GM23338 (cell line): ENCODE measurements around the gene SERINC5.

Experiments
- CTCF ChIP-seq, 2 experiments: fragments of 200-600 bp in 1 of 2; sonication (generic) in 1 of 2; conservative IDR thresholded peaks; 2 replicates each; pipeline versions ENCODE4 v1.5.1 to v1.6.1; 2016 to 2017; ENCODE audit warnings: antibody characterized with exemption in 2 of 2, low read depth in 2 of 2, mild to moderate bottlenecking in 2 of 2, moderate library complexity in 1 of 2
- EZH2phosphoT487 ChIP-seq: fragments of 200-600 bp; sonication (generic); IDR thresholded peaks from one replicate; pipeline ENCODE4 v1.8.1; 2018; ENCODE audit warnings: antibody characterized with exemption; ENCODE audit not compliant: unreplicated experiment

GRCh38 chr5:80125962-80126480 is 129.8 kb downstream of the SERINC5 start:
- TF ChIP-seq CTCF (conservative IDR thresholded peaks at IDR 0.05; ENCODE audit: low read depth in 2 of 2) = no peak
- TF ChIP-seq EZH2phosphoT487 = no peak
